ENCODE data around the gene LRRC38. TPM values are rescaled to one million over a fixed set of nuclear protein-coding genes. Genes with fewer than 3 reads are reported as not detected.

The LRRC38 gene
- not detected in 5 replicates for total RNA-seq (2022; extraction: Qiagen RNA extraction; ENCODE audit: low read depth)

GRCh38 chr1:13513895-13514546 is at the start of gene LRRC38:
Gene LRRC38, minus strand, starts transcription at chr1:13514003. Its CDS starts 410 bp downstream, at chr1:13513593.

Other genes with a start within 250 kb of the LRRC38 start
- gene PRAMEF8, start 228.9 kb downstream of the LRRC38 start, total RNA-seq (2022; extraction: Qiagen RNA extraction; ENCODE audit: low read depth): not detected in 5 replicates
- not detected in 5 replicates for gene PRAMEF33, start 210.5 kb downstream of the LRRC38 start, total RNA-seq (2022; extraction: Qiagen RNA extraction; ENCODE audit: low read depth)
- not detected in 5 replicates for gene PRAMEF15, start 198.4 kb downstream of the LRRC38 start, total RNA-seq (2022; extraction: Qiagen RNA extraction; ENCODE audit: low read depth)
- gene PRAMEF14, start 166.9 kb downstream of the LRRC38 start, total RNA-seq (2022; extraction: Qiagen RNA extraction; ENCODE audit: low read depth): not detected in 5 replicates
- not detected in 5 replicates for gene PRAMEF19, start 142.1 kb downstream of the LRRC38 start, total RNA-seq (2022; extraction: Qiagen RNA extraction; ENCODE audit: low read depth)
- gene PRAMEF17, start 124.4 kb downstream of the LRRC38 start, total RNA-seq (2022; extraction: Qiagen RNA extraction; ENCODE audit: low read depth): not detected in 5 replicates
- gene PRAMEF20, start 103.6 kb downstream of the LRRC38 start, total RNA-seq (2022; extraction: Qiagen RNA extraction; ENCODE audit: low read depth): not detected in 5 replicates
- not detected in 5 replicates for gene PDPN, start 69.8 kb upstream of the LRRC38 start, total RNA-seq (2022; extraction: Qiagen RNA extraction; ENCODE audit: low read depth)
- gene PRDM2, start 186.2 kb upstream of the LRRC38 start, total RNA-seq (2022; extraction: Qiagen RNA extraction; ENCODE audit: low read depth): 6.4 to 9.6 TPM (median 8.9 TPM) in 5 replicates